WTC11 (cell line): ENCODE data around the gene ARL15.

Source experiments
- CREM ChIP-seq: sonication (generic); formaldehyde crosslinking; IDR thresholded peaks from 2 replicates; pipeline ENCODE4 v1.8.1; 2022; ENCODE audit warnings: mild to moderate bottlenecking, missing genetic modification reagents, moderate library complexity
- KAT7 ChIP-seq: sonication (generic); formaldehyde crosslinking; IDR thresholded peaks from 2 replicates; pipeline ENCODE4 v1.8.1; 2023; ENCODE audit warnings: missing genetic modification reagents, mild to moderate bottlenecking, borderline replicate concordance
- RELA ChIP-seq: sonication (generic); formaldehyde crosslinking; IDR thresholded peaks from 2 replicates; pipeline ENCODE4 v1.8.1; 2022; ENCODE audit warnings: missing genetic modification reagents, mild to moderate bottlenecking, borderline replicate concordance
- TCF7 ChIP-seq: sonication (generic); formaldehyde crosslinking; IDR thresholded peaks from 2 replicates; pipeline ENCODE4 v1.8.0; 2022; ENCODE audit warnings: mild to moderate bottlenecking, low read depth, missing genetic modification reagents, moderate library complexity
- TP53 ChIP-seq: sonication (generic); formaldehyde crosslinking; IDR thresholded peaks from 2 replicates; pipeline ENCODE4 v1.8.1; 2023; ENCODE audit warnings: mild to moderate bottlenecking, missing genetic modification reagents
- TF ChIP-seq, protein P1 (sequence below): fragments of 200-600 bp; IDR thresholded peaks from 2 replicates; pipeline ENCODE4 v1.8.0; 2022; ENCODE audit warnings: antibody characterized with exemption
- TF ChIP-seq, protein P2 (sequence below): sonication (generic); formaldehyde crosslinking; IDR thresholded peaks from 2 replicates; pipeline ENCODE4 v1.8.0; 2022; ENCODE audit warnings: mild to moderate bottlenecking, missing genetic modification reagents

- TF ChIP-seq RELA (CRISPR knock-in tag) (no peak), CREM (CRISPR knock-in tag) (no peak), KAT7 (CRISPR knock-in tag) (no peak), TP53 (no peak), TCF7 (CRISPR knock-in tag) (no peak)
- TF ChIP-seq, protein P1, sequence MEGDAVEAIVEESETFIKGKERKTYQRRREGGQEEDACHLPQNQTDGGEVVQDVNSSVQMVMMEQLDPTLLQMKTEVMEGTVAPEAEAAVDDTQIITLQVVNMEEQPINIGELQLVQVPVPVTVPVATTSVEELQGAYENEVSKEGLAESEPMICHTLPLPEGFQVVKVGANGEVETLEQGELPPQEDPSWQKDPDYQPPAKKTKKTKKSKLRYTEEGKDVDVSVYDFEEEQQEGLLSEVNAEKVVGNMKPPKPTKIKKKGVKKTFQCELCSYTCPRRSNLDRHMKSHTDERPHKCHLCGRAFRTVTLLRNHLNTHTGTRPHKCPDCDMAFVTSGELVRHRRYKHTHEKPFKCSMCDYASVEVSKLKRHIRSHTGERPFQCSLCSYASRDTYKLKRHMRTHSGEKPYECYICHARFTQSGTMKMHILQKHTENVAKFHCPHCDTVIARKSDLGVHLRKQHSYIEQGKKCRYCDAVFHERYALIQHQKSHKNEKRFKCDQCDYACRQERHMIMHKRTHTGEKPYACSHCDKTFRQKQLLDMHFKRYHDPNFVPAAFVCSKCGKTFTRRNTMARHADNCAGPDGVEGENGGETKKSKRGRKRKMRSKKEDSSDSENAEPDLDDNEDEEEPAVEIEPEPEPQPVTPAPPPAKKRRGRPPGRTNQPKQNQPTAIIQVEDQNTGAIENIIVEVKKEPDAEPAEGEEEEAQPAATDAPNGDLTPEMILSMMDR: no peak
- TF ChIP-seq, protein P2, sequence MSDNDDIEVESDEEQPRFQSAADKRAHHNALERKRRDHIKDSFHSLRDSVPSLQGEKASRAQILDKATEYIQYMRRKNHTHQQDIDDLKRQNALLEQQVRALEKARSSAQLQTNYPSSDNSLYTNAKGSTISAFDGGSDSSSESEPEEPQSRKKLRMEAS (CRISPR knock-in tag): no peak
These were observed 2.8 kb downstream of the ARL15 start for GRCh38 chr5:54307583-54307982.
